H1 (cell line): ENCODE data around the gene CD48.

ENCODE experiments used
- CTBP2 ChIP-seq: IDR thresholded peaks from 2 replicates; pipeline ENCODE4 v1.7.0; 2011; ENCODE audit warnings: borderline replicate concordance, mild to moderate bottlenecking, moderate library complexity, mixed read lengths, low read length; ENCODE audit not compliant: insufficient read depth, insufficient read length
- KDM5A ChIP-seq: fragments of 200-600 bp; IDR thresholded peaks from 2 replicates; pipeline ENCODE4 v1.7.1; 2012; ENCODE audit warnings: mild to moderate bottlenecking, low read length, inconsistent platforms, mixed read lengths
- PHF8 ChIP-seq: fragments of 200-600 bp; sonication (generic); conservative IDR thresholded peaks from 2 replicates; pipeline ENCODE4 v1.7.1; 2012; ENCODE audit warnings: low read depth, mild to moderate bottlenecking, inconsistent platforms, low read length, moderate library complexity
- POLR2A ChIP-seq, 2 experiments: IDR thresholded peaks; 1 replicate in 1 of 2; 2 replicates in 1 of 2; pipeline ENCODE4 v1.6.1; 2011; ENCODE audit warnings: low read depth in 2 of 2, low read length in 2 of 2, mild to moderate bottlenecking in 2 of 2; ENCODE audit errors: control extremely low read depth in 1 of 2
- POLR2AphosphoS5 ChIP-seq: IDR thresholded peaks from 2 replicates; pipeline ENCODE4 v1.6.1; 2011; ENCODE audit warnings: low read depth, low read length
- POU5F1 ChIP-seq: IDR thresholded peaks from 2 replicates; pipeline ENCODE4 v1.6.1; 2011; ENCODE audit warnings: low read depth, mild to moderate bottlenecking, low read length, moderate library complexity
- RXRA ChIP-seq: IDR thresholded peaks from 2 replicates; pipeline ENCODE4 v1.6.1; 2011; ENCODE audit warnings: low read depth, mild to moderate bottlenecking, low read length, moderate library complexity; ENCODE audit not compliant: insufficient read depth
- SP1 ChIP-seq: IDR thresholded peaks from 2 replicates; pipeline ENCODE4 v1.6.1; 2011; ENCODE audit warnings: low read depth, low read length
- SP4 ChIP-seq: IDR thresholded peaks from 2 replicates; pipeline ENCODE4 v1.6.1; 2012; ENCODE audit warnings: low read length, inconsistent platforms
- SRF ChIP-seq: IDR thresholded peaks from 2 replicates; pipeline ENCODE4 v1.6.1; 2011; ENCODE audit warnings: mild to moderate bottlenecking, low read depth, low read length, moderate library complexity
- TEAD4 ChIP-seq: IDR thresholded peaks from 2 replicates; pipeline ENCODE4 v1.6.1; 2012; ENCODE audit warnings: low read depth, low read length, inconsistent platforms, mixed read lengths
- YY1 ChIP-seq: IDR thresholded peaks from 2 replicates; pipeline ENCODE4 v1.6.1; 2011; ENCODE audit warnings: low read depth, mild to moderate bottlenecking, low read length
- TF ChIP-seq, protein P1 (sequence below), 3 experiments: IDR thresholded peaks; 1 replicate in 2 of 3; 2 replicates in 1 of 3; pipeline versions ENCODE4 v1.5.1 to v1.6.1; 2011; ENCODE audit warnings: low read length in 3 of 3, mild to moderate bottlenecking in 3 of 3, inconsistent platforms in 2 of 3, low read depth in 1 of 3, moderate library complexity in 1 of 3; ENCODE audit not compliant: insufficient read depth in 1 of 3; ENCODE audit errors: control extremely low read depth in 1 of 3

GRCh38 chr1:160744852-160745520, 33.4 kb upstream of the CD48 start:
- TF ChIP-seq KDM5A (no peak), TEAD4 (no peak), POLR2A (IDR thresholded peaks at IDR 0.05; ENCODE audit: control extremely low read depth in 1 of 2, low read depth in 2 of 2, low read length in 2 of 2) (no peak), SRF (no peak), RXRA (no peak), POLR2AphosphoS5 (no peak), YY1 (no peak), CTBP2 (no peak), POU5F1 (no peak), PHF8 (no peak), SP4 (no peak), SP1 (no peak)
- TF ChIP-seq, protein P1, sequence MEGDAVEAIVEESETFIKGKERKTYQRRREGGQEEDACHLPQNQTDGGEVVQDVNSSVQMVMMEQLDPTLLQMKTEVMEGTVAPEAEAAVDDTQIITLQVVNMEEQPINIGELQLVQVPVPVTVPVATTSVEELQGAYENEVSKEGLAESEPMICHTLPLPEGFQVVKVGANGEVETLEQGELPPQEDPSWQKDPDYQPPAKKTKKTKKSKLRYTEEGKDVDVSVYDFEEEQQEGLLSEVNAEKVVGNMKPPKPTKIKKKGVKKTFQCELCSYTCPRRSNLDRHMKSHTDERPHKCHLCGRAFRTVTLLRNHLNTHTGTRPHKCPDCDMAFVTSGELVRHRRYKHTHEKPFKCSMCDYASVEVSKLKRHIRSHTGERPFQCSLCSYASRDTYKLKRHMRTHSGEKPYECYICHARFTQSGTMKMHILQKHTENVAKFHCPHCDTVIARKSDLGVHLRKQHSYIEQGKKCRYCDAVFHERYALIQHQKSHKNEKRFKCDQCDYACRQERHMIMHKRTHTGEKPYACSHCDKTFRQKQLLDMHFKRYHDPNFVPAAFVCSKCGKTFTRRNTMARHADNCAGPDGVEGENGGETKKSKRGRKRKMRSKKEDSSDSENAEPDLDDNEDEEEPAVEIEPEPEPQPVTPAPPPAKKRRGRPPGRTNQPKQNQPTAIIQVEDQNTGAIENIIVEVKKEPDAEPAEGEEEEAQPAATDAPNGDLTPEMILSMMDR (IDR thresholded peaks at IDR 0.05; ENCODE audit: control extremely low read depth in 1 of 3, insufficient read depth in 1 of 3, low read depth in 1 of 3, low read length in 3 of 3) = no peak
